GM21526 (cell line): ENCODE results near the gene FIS1.

Experiments
- ATAC-seq: cut with Tn5 transposase; IDR thresholded peaks from one replicate; pipeline ENCODE4 v1.9.1; 2021; ENCODE audit warnings: moderate library complexity; ENCODE audit not compliant: unreplicated experiment, low FRiP score

The FIS1 gene

DNA sequence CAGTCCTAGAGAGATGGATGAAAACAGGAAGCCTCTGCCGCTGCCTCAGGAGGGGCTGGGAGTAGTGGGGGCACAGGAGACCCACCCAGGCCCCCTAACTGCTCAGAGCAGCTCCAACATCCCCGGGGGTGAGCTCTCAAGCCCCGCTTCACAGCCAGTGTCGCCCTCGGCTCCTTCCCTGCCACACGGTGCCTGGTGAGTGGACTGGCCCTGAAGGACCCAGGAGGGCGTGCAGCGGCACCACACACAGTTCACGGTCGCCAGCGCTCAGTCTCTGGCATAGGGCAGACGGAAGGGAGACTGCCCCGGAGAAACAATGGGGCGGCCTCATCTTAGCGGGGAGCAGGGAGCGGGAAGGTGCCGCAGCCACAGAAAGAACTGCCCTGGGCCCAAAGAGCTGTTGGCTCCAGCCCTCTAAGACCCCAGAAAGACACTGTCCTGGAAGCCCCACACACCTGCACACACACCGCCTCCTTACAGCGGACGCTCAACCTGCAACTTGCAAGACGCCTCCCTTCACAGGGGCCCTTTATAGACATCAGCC is 8.5 kb downstream of the FIS1 start:
- no peak for ATAC-seq

DNA sequence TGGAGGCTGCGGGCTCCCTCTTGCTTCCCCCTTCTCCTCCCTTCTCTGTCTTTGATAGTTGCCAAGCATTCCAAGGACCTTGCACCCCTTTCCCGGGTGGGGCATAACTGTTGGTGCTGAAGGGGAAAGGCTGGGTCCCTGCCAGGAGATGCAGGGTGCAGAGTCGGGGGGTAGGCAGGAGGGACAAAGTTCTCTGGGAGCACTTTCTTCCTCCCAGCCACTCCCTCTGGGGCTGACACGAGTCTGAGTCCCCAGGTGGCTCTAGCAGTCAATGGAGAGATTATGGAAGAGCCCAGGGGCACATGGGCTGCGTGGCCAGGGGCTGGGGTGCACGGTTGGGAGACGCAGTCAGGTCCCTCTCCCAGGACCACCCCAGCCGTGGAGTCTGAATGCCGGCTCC is 9.4 kb downstream of the FIS1 start:
- ATAC-seq, result no peak

DNA sequence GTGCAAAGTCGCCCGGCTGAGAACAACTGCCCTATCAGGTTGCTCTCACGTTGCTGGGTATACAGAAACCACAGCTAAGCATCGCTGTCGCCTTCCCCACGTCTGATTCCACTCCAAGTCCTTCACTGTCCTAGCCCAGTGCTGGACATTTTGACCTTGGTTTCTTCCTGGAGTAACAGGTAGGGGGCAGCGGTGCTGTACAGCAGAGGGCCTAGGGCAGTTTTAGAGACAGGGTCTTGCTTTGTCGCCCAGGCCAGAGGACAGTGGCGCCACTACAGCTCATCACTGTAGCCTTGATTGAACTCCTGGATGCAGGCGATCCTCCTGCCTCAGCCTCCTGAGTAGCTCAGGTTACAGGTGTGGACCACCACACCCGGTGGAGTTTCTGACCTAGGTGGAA is 9.8 kb downstream of the FIS1 start:
- ATAC-seq, result no peak

DNA sequence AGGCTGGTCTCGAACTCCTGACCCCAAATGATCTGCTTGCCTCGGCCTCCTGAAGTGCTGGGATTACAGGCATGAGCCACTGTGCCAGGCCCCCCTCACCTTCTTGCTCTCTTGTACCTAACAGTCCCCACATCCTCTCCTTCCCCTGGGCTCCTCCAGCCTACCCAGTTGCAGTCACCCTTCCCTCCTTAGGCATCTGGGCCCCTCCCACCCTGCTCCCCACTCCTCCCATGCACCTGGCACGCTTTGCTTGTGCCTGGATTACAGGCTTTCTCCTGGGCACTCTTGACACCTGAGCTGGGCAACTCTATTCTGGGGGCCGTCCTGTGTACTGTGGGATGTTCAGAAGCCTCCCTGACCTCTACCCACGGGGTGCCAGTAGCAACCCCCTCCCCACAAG is 10.2 kb downstream of the FIS1 start:
- ATAC-seq, result no peak

DNA sequence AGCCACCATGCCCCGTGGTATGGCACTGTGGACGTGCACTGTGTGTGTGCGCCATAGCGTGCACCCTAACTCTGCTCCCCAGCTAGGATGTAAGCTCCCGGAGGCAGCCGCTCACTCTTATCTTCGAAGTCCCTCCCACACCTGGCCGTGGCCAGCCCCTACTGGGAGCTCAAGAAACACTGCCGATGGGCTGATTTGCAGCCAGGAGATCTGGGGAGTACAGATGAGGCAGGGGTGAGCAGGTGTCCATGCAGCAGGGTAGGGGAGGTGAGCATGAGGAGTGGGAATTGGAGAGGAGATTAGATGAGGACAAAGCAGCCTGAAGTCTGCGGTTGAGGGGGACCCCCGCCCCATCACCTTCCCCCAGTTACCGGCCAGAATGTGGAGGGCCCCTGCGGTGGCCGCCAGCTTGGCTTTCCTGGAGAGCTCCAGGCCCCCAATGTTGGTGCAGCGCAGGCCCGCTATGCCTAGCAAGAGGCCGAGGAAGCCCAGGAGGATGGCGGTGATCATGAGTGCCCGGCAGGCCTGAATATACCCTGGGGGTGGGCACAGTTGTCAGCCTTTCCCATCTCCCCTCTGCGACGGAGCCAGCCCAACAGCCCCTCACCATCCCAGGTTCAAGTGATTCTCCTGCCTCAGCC is 10.9 kb downstream of the FIS1 start:
- no peak for ATAC-seq

DNA sequence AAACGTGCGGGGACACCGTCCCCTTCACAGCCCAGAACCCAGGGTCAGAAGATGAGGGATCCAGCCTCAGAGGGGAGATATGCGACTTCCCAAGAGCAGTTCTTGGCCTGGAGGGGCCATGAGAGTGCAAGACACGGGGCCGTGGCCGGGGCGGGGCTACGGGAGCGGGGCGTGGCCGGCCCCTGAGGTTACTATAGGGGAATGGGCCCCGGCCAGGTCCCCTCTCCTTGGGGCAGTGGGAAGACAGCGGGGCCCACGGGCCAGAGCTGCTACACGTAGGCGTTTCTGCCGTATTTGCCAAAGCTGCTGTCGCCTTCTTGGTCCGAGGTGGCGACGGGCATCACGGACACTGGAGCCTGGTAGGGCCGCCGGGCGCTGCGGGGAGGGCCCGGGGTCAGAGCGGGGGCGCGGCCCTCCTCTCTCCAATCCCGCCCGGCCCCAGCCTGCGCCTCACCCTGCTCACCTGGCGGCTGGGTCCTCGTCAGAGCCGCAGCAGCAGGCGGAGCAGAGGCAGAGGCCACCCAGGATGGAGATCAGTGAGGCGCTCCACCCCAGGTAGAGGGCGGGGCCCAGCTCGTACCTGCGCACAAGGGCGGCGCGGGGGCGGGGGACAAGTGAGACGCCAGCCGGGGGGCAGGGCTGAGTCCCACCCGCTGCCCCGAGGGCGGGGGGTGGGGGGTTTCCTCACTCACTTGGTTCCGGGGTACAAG is 12.6 kb downstream of the FIS1 start:
- ATAC-seq, result no peak

DNA sequence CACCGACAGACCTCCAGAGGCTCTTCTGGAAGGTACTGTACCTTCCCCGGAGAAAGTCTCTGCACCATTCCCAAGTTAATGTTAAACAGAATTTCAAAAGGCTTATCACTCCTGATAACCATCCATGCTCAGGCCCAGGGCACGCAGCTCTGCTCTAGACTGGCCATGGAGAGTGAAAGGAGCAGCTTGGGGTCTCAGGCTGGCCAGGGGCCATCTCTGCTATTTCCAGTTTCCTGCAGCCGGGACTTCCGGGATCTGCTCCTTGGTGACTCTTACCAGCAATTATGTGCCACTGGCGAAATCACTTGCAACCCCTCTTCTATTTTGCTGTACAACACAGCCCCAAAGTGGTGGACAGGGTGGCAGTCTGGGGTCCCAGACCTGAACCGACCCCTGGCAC is 13.2 kb downstream of the FIS1 start:
- no peak for ATAC-seq

DNA sequence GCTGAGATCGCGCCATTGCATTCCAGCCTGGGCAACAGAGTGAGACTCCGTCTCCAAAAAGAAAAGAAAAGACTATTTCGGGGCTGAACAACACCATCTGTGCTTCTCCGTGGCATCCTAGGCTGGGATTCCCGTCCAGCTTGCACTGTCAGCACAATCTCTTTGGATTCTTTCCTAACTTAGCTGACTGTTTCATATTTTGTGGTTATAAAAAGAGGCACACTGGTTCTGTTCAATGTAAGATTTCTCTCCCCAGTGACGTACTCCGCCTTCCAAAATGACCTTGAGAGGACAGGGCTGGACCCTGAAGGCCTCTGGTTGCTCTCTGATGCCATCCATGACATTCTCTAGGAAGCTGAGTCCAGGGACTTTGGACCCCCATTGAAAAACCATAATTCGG is 18.2 kb downstream of the FIS1 start:
- ATAC-seq, result no peak

DNA sequence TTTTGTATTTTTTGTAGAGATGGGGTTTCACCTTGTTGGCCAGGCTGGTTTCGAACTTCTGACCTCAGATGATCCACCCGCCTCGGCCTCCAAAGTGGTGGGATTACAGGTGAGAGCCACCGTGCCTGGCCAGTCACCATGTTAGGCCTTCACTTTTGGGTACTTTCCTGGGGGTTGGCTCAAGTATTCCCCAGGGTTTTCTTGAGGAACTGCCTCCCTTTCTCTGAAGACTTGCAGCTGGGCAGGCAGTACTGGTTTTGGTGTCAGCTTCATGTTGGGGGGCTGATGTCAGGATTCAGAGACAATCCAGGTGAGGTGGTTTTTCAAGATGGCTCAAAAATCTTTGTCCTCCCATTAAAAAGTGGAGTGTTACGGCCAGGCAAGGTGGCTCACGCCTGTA is 19.2 kb downstream of the FIS1 start:
- no peak for ATAC-seq

DNA sequence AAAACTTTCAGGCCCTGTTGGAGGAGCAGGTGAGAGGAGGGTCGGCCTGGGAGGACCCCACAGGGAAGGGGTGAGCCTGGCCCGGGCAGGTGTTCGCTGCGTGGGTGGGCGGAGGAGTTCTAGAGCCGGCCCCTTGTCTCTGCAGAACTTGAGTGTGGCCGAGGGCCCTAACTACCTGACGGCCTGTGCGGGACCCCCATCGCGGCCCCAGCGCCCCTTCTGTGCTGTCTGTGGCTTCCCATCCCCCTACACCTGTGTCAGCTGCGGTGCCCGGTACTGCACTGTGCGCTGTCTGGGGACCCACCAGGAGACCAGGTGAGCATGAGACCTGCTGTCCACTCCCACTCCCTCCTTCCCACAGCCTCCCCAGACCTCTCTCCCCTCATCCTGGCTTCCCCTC is 21.4 kb downstream of the FIS1 start:
- no peak for ATAC-seq

DNA sequence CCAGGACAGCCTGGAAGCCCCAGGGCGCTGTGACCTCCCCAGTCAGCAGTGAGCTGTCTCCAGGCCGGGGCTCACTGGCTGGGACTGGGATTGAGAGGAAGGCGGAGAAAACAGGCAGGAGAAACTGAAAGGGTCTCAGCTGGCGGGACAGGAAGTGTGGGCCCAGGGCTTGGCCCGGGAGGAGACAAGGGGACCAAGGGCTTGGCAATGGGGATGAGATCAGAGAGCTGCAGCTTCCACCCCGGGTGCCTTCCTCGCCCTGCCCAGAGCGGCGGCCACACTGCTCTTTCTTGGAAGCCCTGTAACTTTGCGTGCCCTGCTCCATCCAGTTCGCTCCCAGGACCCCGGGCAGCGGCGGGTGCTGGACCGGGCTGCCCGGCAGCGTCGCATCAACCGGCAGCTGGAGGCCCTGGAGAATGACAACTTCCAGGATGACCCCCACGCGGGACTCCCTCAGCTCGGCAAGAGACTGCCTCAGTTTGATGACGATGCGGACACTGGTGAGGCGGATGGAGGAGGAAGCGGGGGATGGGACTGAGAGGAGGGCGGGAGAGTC is 22.5 kb downstream of the FIS1 start:
- ATAC-seq, result no peak

DNA sequence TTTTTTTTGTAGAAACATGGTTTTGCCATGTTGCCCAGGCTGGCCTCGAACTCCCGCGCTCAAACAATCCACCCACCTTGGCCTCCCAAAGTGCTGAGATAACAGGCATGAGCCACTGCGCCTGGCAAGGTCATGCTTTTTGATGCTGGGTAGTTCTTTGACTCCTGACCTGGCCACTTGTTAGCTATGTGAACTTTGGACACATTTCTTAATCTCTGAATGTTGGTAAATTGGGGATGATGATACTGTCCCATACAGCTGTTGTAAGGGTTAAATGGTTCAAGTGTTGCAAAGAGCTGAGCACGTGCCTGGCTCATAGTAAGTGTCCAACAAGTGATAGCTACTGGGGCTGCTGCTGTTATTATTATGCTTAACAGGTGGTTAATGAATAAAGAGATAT is 24.6 kb downstream of the FIS1 start:
- ATAC-seq, result no peak

DNA sequence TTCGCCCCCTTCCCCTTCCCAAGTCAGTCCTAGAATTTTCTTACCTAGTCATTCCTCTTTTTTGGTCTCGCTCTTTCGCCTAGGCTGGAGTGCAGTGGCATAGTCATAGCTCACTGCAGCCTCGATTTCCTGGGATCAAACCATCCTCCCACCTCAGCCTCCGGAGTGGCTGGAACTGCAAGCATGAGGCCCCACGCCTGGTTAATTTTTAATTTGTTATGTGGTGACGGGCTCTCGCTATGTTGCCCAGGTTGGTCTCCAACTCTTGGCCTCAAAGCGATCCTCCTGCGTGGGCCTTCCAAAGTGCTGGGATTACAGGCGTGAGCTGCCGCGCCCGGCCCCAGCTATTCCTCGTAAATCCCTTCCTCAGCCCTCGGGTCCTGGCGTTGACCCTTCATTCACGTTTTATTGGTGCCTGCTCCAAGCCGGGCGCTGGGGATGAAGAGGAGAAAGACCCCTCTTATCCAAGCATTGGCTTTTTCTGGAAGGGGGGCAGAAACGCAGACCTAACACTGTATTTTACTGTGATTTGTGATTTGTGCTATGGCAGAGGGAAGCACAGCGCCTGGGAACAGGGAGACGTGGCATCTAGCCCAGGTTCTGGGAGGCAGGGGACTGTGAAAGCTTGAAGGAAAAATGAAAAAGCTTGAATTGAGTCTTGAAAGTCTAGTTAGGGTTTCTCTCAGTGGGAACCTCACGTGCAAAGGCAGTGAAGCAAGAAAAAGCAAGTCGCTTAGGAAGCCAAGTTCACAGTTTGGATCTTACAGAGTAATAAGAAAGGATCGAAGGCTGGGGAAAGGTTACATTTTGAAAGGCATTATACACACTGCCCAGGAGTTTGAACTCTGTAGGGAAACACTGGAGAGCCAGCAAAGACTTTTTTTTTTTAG is 26.4 kb downstream of the FIS1 start:
- no peak for ATAC-seq

DNA sequence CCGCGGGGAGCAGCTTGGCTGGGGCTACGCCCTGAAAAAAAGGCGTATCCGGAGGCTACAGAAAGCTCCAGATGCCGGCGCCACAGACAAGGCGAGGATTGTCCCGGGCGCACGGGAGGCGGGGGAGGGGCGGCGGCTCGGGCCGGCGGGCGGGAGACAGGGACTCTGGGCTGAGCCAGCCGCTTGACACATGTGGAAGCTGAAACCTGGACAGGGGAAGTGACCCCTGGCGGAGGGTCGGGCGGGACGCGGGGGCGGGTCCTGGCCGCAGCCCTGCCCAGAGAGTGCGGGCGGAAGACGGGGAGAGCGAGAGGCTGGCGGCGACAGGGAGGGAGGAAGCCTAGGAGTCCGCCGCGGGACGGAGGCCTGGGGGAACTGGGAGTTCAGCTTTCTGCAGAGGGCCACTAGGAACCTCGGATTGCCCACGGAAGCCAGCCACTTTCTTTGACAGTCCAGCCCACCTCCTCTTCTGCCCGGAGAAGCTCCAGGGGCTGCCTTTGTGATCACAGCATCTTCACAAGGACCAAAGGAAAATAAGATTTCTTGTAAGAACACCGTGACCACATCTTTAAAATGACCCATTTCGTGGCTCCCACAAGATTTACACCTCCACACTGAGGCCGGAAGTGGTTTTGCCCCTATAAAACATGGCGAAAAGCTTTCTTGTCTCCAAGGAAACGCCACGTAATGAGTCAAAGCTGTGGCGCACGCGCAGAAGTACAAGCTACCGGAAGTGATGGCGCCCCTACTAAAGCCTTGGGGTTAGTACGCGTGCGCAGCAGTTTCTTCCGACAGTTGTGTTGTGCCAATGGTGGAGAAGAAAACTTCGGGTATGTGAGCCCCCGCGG is 27.3 kb downstream of the FIS1 start, which contains the start of the genes PLOD3 and ZNHIT1:
Gene PLOD3, minus strand, starts transcription at position 194 of the 848 bp plus-strand sequence. CDS start 307 bp downstream, outside the sequence.
Gene ZNHIT1, plus strand, starts transcription at position 778 of the 848 bp plus-strand sequence. Its CDS starts 31 bp downstream, at position 809.
- peak; percentile 55 for ATAC-seq

DNA sequence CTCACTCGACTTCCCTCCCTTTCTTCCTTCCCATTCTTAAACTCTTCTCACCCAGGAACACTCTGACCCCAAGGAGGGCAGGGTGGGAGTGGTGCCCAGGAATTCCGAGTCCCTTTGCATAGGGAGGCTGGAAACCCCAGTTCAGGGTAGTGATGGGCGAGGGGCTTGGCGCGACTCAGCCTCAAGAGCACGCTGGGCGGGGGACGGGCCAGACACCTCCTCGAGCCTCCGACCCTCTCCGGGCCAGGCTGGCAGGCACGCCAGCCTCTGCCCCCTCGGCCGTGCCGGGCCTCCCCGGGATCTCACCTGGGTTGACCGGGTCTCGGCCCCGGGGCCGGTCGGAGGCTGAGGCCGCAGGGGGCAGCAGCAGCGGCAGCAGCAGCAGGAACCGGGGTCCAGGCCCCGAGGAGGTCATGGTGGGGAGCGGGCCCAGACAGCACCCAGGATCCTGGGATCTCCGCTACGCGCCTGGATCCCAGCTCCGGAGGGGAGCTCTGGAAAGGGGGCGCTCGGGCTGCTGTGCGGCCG is 28.0 kb downstream of the FIS1 start:
- ATAC-seq, result peak; percentile 27

DNA sequence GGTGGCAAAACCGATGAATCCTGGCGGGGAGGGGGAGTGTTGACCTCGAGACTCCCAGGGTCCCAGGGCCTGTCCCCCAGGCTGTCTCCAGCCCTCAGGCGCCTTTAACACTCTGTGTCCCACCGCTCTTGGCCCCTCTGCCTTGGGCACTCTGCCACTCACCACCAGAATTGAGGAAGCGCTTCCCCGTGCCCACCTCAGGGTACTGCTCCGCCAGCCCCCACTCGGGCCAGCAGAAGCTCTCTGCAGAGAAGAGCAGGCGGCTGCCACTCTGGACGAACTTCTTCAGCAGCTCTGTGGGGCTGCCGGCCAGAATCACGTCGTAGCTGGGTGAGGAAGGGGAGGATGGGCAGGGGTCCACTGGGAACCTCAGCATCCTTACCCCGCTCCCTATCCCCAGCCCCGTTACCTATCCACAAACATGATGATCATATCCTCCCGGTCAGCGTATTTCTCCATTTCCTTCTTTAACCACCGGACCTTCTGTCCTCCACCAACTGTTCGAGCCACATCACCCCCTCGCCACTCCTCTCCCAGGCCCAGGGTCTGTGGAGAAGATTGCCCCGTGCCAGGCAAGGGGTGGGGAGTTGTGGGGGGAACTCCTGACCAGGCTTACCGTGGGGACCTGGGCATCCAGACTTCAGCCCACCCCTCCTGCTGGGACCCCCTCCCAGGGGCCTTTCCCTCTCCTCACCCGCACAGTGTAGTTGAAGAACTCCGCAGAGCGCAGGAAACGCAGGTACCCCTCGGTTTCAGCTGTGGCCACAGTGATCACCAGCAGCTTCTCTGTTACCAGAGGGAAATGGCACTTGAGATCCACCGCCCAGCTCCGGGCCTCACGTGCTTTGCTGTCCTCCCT is 28.7 kb downstream of the FIS1 start:
- no peak for ATAC-seq

DNA sequence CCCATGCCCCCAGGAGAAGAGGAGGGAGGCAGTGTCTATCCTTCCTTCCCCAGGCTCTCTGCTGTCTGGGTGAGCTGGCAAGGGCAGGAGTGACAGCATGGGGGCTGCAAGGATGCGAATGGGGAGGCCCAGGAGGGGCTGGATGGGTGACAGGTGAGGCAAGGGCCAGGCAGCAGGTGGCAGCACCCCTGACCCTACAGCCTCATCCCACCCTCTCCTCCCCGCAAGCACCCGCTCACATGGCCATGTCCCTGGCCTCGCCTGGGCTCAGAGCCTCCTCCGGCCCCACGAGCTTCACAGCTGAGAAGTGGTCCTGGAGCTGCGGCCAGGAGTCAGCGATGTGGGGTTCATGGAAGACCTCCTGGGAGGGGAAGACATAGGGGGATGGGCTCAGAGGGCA is 32.9 kb downstream of the FIS1 start:
- ATAC-seq, result no peak

DNA sequence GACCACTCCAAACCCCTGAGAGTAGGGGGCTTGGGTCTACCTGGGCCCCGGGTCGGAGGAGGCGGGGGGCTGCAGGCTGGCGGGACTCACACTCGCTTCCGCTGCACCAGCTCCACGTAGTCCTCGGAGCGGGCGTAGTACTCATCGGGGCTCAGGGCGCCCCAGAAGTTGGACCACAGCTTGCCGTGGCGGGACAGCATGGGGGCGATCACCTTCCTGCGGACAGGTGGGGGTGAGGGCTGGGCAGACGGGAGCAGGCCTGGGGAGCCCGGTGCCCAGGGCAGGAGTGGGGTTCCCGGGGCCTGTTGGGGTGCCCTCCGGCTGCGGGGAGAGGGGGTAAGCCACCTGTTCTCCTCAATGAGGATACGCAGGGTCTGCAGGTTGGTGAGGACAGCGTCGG is 33.4 kb downstream of the FIS1 start:
- ATAC-seq, result no peak

DNA sequence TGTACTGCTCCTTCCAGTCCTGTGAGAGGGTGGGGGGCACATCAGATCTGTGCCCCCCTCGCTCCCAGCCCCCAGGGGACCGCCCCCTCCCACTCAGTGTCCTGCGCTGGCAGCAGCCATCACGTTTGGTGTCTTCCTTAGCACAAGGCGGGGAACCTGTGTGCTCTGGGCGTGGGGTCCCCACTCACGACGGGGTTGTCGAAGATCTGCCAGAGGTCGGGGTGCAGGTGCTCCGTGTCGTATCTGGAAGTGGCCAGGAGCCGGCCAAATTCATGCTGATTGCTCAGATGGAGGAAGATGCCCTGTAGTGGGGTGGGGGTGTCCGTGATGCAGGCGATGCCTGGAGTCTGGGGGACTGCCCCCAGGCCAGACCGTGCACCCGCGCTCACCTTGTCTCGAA is 34.7 kb downstream of the FIS1 start:
- no peak for ATAC-seq
